Bronchial epithelial cell (primary cell): ENCODE results near the gene ZBED4. TPM values are rescaled to one million over a fixed set of nuclear protein-coding genes. Genes with fewer than 3 reads are reported as not detected.

Experiments used
- DNase-seq: peaks from one replicate; pipeline ENCODE4 v3.0.0-alpha.2; 2010; ENCODE audit warnings: low read depth
- FAIRE-seq: peaks from 2 replicates; lab custom pipeline; 2011; peaks lifted over from hg19 to GRCh38; lab: Jason Lieb, UNC
- H3K27me3 ChIP-seq: 2 replicates; pipeline ENCODE4 v1.5.1; 2011; ENCODE audit warnings: low read length; ENCODE audit not compliant: control insufficient read depth, insufficient read depth
- H3K36me3 ChIP-seq: 2 replicates; pipeline ENCODE4 v1.5.1; 2011; ENCODE audit warnings: low read length; ENCODE audit not compliant: control insufficient read depth, insufficient read depth
- H3K4me3 ChIP-seq: 2 replicates; pipeline ENCODE4 v1.5.1; 2011; ENCODE audit warnings: mild to moderate bottlenecking, low read depth, low read length, control low read depth
- total RNA-seq: library from RNA; depleted of rRNA; stranded (reverse); fragments of >200 nt; gene quantifications from 2 replicates; pipeline ENCODE4 v1.2.1, GENCODE V29; 2014
- TF ChIP-seq, protein P1 (sequence below): IDR thresholded peaks from 2 replicates; pipeline ENCODE4 v1.5.1; 2011; ENCODE audit warnings: mild to moderate bottlenecking, moderate library complexity, low read length, control low read depth, inconsistent platforms; ENCODE audit not compliant: insufficient read depth, severe bottlenecking

Gene ZBED4
- total RNA-seq, 1 donor from 2014 or later, result 14.0 TPM

DNA sequence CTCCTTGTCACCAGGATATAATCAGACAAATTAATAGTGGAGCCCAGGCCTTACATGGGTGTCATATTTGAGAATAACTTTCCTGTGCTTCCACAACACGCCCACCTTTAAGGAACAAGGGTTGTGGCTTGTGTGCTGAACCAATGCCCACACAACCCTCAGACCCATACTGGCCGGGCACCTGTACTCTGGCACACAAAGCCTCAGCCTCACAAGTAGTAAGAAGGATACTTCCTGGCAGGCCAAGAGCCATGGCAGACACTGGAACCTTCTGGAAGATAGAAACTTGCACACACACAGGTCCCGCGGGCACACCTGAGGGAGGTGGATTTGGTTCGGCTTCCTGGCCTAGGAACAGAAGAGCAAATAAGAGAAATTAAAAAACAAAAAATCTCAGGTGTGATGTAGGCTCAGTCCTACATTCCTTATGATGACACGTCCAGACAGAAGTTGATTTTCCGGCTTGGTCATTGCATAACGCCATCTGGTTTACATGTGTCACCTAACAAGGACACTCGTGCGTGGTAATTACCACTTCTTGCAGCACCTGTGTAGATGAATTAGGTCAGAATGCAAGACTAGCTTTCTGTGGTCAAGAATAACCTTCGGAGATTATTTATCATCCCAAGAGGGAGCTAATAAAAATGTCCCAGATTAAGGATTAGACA is 20.2 kb upstream of the ZBED4 start:
- H3K27me3 ChIP-seq, result no peaks in the 10 kb centered on the region
- FAIRE-seq, result peak; percentile 82
- no peaks in the 10 kb centered on the region for H3K36me3 ChIP-seq
- TF ChIP-seq, protein P1, sequence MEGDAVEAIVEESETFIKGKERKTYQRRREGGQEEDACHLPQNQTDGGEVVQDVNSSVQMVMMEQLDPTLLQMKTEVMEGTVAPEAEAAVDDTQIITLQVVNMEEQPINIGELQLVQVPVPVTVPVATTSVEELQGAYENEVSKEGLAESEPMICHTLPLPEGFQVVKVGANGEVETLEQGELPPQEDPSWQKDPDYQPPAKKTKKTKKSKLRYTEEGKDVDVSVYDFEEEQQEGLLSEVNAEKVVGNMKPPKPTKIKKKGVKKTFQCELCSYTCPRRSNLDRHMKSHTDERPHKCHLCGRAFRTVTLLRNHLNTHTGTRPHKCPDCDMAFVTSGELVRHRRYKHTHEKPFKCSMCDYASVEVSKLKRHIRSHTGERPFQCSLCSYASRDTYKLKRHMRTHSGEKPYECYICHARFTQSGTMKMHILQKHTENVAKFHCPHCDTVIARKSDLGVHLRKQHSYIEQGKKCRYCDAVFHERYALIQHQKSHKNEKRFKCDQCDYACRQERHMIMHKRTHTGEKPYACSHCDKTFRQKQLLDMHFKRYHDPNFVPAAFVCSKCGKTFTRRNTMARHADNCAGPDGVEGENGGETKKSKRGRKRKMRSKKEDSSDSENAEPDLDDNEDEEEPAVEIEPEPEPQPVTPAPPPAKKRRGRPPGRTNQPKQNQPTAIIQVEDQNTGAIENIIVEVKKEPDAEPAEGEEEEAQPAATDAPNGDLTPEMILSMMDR, result no peak
- peak; percentile 89 for DNase-seq
- no peak overlapping the region for H3K4me3 ChIP-seq

DNA sequence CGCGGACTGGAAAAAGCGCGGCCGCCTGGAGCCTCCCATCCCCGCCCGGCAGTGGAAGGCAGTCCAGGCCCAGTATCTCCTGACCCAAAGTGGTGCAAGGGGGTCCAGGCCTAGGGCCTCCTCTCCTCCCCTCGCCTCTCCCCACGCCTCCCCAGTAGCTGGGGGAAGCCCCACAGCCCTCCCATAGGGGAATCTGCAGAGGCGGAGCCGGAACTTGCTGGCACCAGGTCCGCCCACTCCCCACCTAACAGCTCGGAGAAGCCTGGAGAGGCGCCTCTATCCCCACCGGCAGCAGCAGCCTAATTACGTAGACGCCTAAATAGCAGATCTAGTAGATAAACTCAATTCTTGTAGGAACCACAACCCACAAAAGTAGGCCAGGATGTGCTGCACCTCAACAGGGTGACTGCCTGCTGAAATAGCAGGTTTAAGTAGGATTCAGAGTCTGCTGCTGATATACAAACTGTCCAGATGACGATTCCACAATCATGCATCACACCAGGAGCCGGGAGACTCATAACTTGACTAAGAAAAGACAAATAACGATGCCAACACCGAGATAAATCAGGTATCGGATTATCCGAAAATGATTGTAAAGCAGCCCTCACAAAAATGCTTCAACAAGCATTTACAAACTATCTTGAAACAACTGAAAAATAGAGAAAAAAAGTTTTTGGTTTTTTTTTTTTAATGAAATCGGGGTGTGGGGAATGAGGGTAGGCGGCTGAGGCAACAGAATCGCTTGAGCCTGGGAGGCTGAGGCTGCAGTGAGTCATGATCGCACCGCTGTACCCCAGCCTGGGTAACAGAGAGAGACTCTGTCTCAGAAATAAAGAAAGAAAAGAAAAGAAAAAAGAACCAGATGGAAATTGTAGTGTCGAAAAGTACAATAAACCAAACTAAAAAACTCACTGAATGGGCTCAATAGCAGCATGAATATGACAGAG is 14.6 kb upstream of the ZBED4 start:
- no peaks in the 10 kb centered on the region for H3K36me3 ChIP-seq
- H3K27me3 ChIP-seq, result no peaks in the 10 kb centered on the region
- DNase-seq (no peak), FAIRE-seq (no peak)
- TF ChIP-seq, protein P1, result no peak
- no peak overlapping the region for H3K4me3 ChIP-seq

DNA sequence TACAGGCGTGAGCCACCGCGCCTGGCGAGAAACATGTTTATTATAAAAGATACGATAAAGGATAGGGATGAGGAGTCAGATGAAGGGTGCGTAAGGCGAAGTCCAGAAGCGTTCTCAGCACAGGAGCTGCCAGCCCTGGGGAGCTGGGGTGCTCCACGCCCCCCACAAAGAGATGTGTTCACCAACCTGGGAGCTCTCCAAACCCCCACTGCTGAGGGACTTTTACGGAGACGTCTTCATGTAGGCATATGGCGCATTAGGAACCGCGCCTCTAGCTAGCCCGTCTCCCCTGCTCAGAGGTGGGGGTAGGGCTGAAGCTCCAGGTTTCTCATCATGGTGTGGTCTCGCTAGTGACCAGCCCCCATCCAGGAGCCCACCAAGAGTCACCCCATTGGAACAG is 8.4 kb upstream of the ZBED4 start:
- DNase-seq, result no peak
- no peaks in the 10 kb centered on the region for H3K36me3 ChIP-seq

DNA sequence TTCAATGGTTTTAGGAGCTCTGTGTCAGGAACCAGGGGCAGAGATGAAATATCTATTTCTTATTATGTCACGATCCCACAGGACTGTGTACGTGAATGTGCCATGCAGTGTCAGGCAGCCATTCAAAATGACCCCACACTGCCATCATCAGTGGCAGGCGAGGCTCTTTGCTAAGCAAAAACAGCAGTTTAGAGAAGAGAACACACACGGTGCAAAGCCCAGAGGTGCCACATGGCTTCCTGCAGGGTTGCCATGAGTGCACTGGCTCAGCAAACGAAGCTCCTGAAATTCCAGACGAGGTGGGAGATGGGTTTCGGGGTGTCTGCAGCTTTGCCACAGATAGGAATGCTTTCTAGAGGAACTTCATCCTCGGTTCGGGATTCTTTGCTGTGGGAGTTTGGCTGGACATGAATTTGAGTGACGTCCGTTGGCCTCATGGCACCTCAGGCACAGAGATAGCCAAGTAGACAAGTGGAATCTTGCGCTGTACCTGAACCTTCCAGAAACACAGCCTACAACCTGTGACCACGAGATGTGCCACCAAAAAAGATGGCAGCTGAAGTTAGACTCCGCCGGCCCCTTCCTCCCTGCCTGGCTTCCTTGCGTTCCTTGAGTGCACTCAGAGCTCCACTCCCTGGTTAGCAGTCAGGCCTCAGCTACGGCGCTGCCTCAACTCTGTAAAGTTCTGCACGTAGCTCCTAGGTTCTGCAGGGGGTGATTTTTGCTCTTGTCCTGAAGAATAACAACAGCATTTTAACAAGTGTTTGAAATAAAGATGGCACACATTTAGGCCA is 7.8 kb upstream of the ZBED4 start:
- H3K36me3 ChIP-seq, result no peaks in the 10 kb centered on the region
- peak; percentile 68 for FAIRE-seq
- H3K27me3 ChIP-seq, result peaks cover 16% of the 10 kb centered on the region
- no peak overlapping the region for H3K4me3 ChIP-seq
- TF ChIP-seq, protein P1, result no peak
- DNase-seq, result no peak

More for the DNA sequence above, 8.4 kb upstream of the ZBED4 start:
- TF ChIP-seq, protein P1, result no peak
- FAIRE-seq, result no peak
- Histone ChIP-seq H3K4me3 (no peak overlapping the region), H3K27me3 (peaks cover 16% of the 10 kb centered on the region)

DNA sequence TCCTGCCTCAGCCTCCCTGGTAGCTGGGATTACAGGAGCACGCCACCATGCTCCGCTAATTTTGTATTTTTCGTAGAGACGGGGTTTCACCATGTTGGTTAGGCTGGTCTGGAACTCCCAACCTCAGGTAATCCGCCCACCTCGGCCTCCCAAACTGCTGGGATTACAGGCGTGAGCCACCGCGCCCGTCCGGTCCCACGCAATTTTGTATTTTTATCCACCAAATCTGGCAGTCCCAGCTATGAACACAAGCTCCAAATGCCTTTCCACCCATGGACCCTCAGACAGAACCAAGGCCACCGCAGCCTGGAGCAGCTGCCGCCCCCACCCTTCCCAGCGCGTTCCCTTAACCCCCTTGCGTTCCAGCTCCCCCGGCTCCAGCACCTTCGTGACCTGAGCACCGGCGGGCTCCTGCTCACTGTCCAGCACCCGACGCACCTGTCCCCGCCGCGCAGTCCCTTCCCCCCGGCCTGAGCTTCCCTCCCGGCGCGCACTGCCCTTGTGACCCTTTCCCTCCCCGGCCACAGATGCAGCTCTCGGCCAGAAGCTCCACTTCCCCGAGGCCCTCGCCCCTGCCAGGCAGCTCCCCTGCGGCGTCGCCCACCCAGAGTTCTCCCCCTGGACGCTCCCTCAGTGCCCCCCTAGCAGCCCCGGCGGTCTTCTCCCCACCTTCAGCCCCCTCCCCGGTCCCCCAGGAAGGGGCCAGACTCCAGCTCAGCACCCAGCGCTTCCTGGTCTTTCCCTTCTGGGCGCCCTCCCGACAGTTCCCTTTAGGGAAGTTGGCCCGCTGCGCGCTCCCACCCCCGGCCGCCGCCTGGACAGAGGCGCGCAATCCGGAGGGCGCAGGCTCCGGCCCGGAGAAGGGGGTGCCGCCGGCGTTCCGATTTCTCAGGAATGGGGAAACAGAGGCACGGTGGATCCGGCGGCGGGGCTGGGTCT is 5.6 kb upstream of the ZBED4 start:
- H3K4me3 ChIP-seq, result peak overlapping the region; percentile 10
- FAIRE-seq (no peak), DNase-seq (no peak)
- H3K36me3 ChIP-seq, result no peaks in the 10 kb centered on the region
- peaks cover 16% of the 10 kb centered on the region for H3K27me3 ChIP-seq
- TF ChIP-seq, protein P1, result no peak
